Adrenal gland (tissue), 12 donors: Measurements from ENCODE around the gene TFEC. TPM values are rescaled to one million over a fixed set of nuclear protein-coding genes. Genes with fewer than 3 reads are reported as not detected.

Experiments
- DNase-seq, 7 donors: peaks; one replicate each; pipeline ENCODE4 v3.0.0-alpha.2; 2019 to 2020
- H3K27ac ChIP-seq, 5 donors: fragments of 200-600 bp; sonication (generic) in 4 of 5; 1 replicate in 3 of 5; 2 replicates in 2 of 5; pipeline versions ENCODE4 v1.5.1 to v1.8.0; 2016 to 2020; ENCODE audit warnings: mild to moderate bottlenecking in 1 of 5
- H3K27me3 ChIP-seq: fragments of 200-600 bp; 2 replicates; pipeline ENCODE4 v1.8.0; 2021
- H3K36me3 ChIP-seq, 2 donors: fragments of 200-600 bp; replicated peaks in 1 of 2; 1 replicate in 1 of 2; 2 replicates in 1 of 2; pipeline versions ENCODE4 v1.5.1 to v1.8.0; 2018 to 2022
- H3K4me1 ChIP-seq, 2 donors: fragments of 200-600 bp; replicated peaks in 1 of 2; 1 replicate in 1 of 2; 2 replicates in 1 of 2; pipeline versions ENCODE4 v1.5.1 to v1.8.0; 2018 to 2021
- H3K4me3 ChIP-seq, 4 donors: fragments of 200-600 bp; sonication (generic) in 3 of 4; one replicate each; pipeline ENCODE4 v1.5.1; 2016 to 2018
- H3K9me3 ChIP-seq, 3 donors: fragments of 200-600 bp; sonication (generic) in 1 of 3; replicated peaks in 1 of 3; 1 replicate in 2 of 3; 2 replicates in 1 of 3; pipeline versions ENCODE4 v1.5.1 to v1.8.0; 2016 to 2021
- POLR2A ChIP-seq, 2 donors: fragments of 450-650 bp; IDR thresholded peaks; one replicate each; pipeline ENCODE4 v1.6.1; 2017; ENCODE audit warnings: antibody characterized with exemption in 2 of 2, mild to moderate bottlenecking in 2 of 2, moderate library complexity in 1 of 2
- WGBS, 4 donors: extraction: QIAGEN DNeasy Blood & Tissue Kit in 2 of 4; methylation state at CpG; one replicate each; pipeline versions ENCODE4 v1.1.5 to v1.1.7; 2013 to 2017; 5-methylcytosine and 5-hydroxymethylcytosine counted together
- intact Hi-C, 2 donors: fragments of 100-400 bp; cut with DNase I; formaldehyde crosslinking; loops; one replicate each; pipeline versions ENCODE4 v1.14.1 to v1.15.0; 2022 to 2023
- polyA plus RNA-seq, 3 donors: library from polyadenylated mRNA; stranded (reverse); fragments of 200-250 nt in 2 of 3; fragments of 350-450 nt in 1 of 3; fragmentation: Illumina TruSeq in 1 of 3; extraction: RNeasy Lipid Tissue Mini Kit (QIAGEN cat#74804) in 1 of 3; gene quantifications; one replicate each; pipeline ENCODE4 v1.2.3, GENCODE V29; 2013 to 2014
- total RNA-seq, 9 donors: library from RNA; depleted of rRNA in 4 of 9; stranded (reverse); fragments of >200 nt in 4 of 9; fragments of 120-200 nt in 1 of 9; fragmentation: NEBNext Ultra II Directional in 1 of 9; extraction: Animal tissue kit (Norgen Biotek cat#: 25700) in 1 of 9; gene quantifications; one replicate each; pipeline versions ENCODE4 v1.1.0 to v1.2.4, GENCODE V29; 2013 to 2023
- TF ChIP-seq, protein P1 (sequence below), 6 experiments: fragments of 450-650 bp in 4 of 6; fragments of 200-600 bp in 2 of 6; sonication (generic) in 1 of 6; IDR thresholded peaks; 1 replicate in 5 of 6; 2 replicates in 1 of 6; pipeline versions ENCODE4 v1.5.1 to v1.8.0; 2016 to 2021; ENCODE audit warnings: antibody characterized with exemption in 6 of 6, mild to moderate bottlenecking in 2 of 6, moderate library complexity in 1 of 6
- donor health status: healthy with polysubstance abuse.
- donor health status: Bipolar disorder and iron deficiency.
- donor health status: DM: yes; HTN: yes; CAD: no.
- donor health status: DM: no; HTN: no; CAD: no.
- donor health status: DM: no; HTN: no; CAD: no.
- donor health status: DM: yes; HTN: yes; CAD: no.

Gene TFEC
- total and polyA plus RNA-seq, 12 donors, result 1.00 to 16.4 (median 4.5) TPM

GRCh38 chr7:115976651-115977050 is 53.9 kb downstream of the TFEC start:
- Histone ChIP-seq H3K36me3 (no peaks in the 10 kb centered on the region), H3K4me3 (no peak overlapping the region), H3K27ac (no peak overlapping the region), H3K9me3 (no peaks in the 10 kb centered on the region), H3K4me1 (no peaks in the 10 kb centered on the region), H3K27me3 (no peaks in the 10 kb centered on the region)
- no peak for DNase-seq
- TF ChIP-seq POLR2A (IDR thresholded peaks at IDR 0.05), result no peak
- TF ChIP-seq, protein P1, sequence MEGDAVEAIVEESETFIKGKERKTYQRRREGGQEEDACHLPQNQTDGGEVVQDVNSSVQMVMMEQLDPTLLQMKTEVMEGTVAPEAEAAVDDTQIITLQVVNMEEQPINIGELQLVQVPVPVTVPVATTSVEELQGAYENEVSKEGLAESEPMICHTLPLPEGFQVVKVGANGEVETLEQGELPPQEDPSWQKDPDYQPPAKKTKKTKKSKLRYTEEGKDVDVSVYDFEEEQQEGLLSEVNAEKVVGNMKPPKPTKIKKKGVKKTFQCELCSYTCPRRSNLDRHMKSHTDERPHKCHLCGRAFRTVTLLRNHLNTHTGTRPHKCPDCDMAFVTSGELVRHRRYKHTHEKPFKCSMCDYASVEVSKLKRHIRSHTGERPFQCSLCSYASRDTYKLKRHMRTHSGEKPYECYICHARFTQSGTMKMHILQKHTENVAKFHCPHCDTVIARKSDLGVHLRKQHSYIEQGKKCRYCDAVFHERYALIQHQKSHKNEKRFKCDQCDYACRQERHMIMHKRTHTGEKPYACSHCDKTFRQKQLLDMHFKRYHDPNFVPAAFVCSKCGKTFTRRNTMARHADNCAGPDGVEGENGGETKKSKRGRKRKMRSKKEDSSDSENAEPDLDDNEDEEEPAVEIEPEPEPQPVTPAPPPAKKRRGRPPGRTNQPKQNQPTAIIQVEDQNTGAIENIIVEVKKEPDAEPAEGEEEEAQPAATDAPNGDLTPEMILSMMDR (IDR thresholded peaks at IDR 0.05), result no peak
- intact Hi-C loops, result no loop called here
- WGBS, 4 donors, result 45 to 62% (median 59%) methylated on average over 3 of the region's 3 CpGs

- Histone ChIP-seq H3K27ac (no peak overlapping the region), H3K36me3 (no peaks in the 10 kb centered on the region), H3K9me3 (no peaks in the 10 kb centered on the region), H3K27me3 (no peaks in the 10 kb centered on the region), H3K4me1 (no peaks in the 10 kb centered on the region), H3K4me3 (no peak overlapping the region)
- no peak for DNase-seq
- TF ChIP-seq, protein P1 (IDR thresholded peaks at IDR 0.05), result no peak
- TF ChIP-seq POLR2A (IDR thresholded peaks at IDR 0.05), result no peak
- intact Hi-C loops, result no loop called here
- 73 to 76% (median 75%) methylated on average over 5 of the region's 5 CpGs for whole genome bisulfite sequencing, 4 donors
Observed at GRCh38 chr7:115975766-115976165, 54.8 kb downstream of the TFEC start.

DNA sequence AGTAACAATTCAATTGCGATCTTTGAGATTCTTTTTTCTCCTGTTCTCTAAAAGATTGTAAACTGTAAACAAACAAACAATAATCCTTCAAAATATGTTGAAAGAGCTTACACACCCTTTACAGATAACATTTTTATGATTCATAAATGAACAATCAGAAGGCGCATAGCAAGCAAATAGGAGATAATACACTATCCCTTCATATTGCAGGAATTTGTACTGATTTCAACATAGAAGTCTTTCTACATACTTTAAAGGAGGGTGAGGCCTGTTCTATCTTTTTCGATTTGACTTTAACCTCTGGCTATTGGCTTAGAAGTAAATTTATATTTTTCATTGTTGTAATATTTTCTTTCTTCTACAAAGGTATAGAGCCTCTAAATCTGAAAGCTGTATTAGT is 57.2 kb downstream of the TFEC start:
- Histone ChIP-seq H3K4me3 (no peak overlapping the region), H3K27ac (no peak overlapping the region), H3K36me3 (no peaks in the 10 kb centered on the region), H3K9me3 (no peaks in the 10 kb centered on the region), H3K27me3 (no peaks in the 10 kb centered on the region), H3K4me1 (no peaks in the 10 kb centered on the region)
- intact Hi-C loops, result no loop called here
- no peak for TF ChIP-seq POLR2A (IDR thresholded peaks at IDR 0.05)
- TF ChIP-seq, protein P1 (IDR thresholded peaks at IDR 0.05), result no peak
- 69 to 80% (median 71%) methylated on average over 3 of the region's 3 CpGs for WGBS, 4 donors
- no peak for DNase-seq

DNA sequence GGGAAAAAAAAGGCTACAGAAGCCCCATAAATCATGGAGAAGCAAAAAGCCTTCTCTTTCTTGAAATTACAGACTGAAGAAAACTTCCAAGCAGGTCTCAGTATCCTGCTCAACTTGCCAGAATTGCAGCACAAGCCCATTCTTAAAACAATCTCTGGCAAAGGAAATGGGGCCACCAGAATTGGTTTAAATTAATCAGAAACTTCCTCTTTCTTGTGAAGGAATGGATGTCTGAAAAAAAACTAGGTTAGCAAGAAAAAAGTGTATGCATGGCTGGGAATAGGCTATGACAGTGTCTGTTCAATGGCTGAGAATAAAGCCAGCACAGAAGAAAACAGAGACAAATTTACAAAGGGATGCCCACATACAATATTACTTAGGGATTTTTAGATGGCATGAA is 59.1 kb downstream of the TFEC start:
- intact Hi-C loops, result no loop called here
- no peak for DNase-seq
- Histone ChIP-seq H3K36me3 (no peaks in the 10 kb centered on the region), H3K4me3 (no peak overlapping the region), H3K27ac (no peak overlapping the region), H3K27me3 (no peaks in the 10 kb centered on the region), H3K4me1 (no peaks in the 10 kb centered on the region), H3K9me3 (no peaks in the 10 kb centered on the region)
- TF ChIP-seq, protein P1 (IDR thresholded peaks at IDR 0.05), result no peak
- TF ChIP-seq POLR2A (IDR thresholded peaks at IDR 0.05), result no peak
